Prostate gland (tissue), 2 donors: ENCODE data around the gene MSRB2.

Experiments
- CTCF ChIP-seq, 4 experiments: fragments of 200-600 bp in 2 of 4; fragments of 450-650 bp in 2 of 4; sonication (generic) in 2 of 4; IDR thresholded peaks; 1 replicate in 3 of 4; 2 replicates in 1 of 4; pipeline ENCODE4 v1.5.1; 2016 to 2019; ENCODE audit warnings: antibody characterized with exemption in 4 of 4, mild to moderate bottlenecking in 2 of 4, moderate library complexity in 2 of 4
- POLR2A ChIP-seq: fragments of 450-650 bp; IDR thresholded peaks from one replicate; pipeline ENCODE4 v1.6.1; 2016; ENCODE audit warnings: antibody characterized with exemption, mild to moderate bottlenecking
- POLR2AphosphoS5 ChIP-seq: sonication (generic); formaldehyde crosslinking; IDR thresholded peaks from one replicate; pipeline ENCODE4 v1.6.1; 2017; ENCODE audit warnings: antibody characterized with exemption

GRCh38 chr10:23096802-23097549 is 1.6 kb downstream of the MSRB2 start:
- TF ChIP-seq CTCF (IDR thresholded peaks at IDR 0.05) (no peak), POLR2A (no peak), POLR2AphosphoS5 (peak; percentile 23)
